Left lung (tissue), 10 donors: Measurements from ENCODE around the gene IRF2BP2. TPM values are rescaled to one million over a fixed set of nuclear protein-coding genes. Genes with fewer than 3 reads are reported as not detected.

Source experiments
- ATAC-seq: fragments of 200-7000 bp; cut with Tn5 transposase; one replicate; pipeline ENCODE4 v1.9.1; 2020; ENCODE audit warnings: moderate library complexity
- DNase-seq, 4 donors: peaks; one replicate each; pipeline ENCODE4 v3.0.0-alpha.2; 2013 to 2020
- H3K27ac ChIP-seq, 2 donors: fragments of 200-600 bp; sonication (generic) in 1 of 2; one replicate each; pipeline versions ENCODE4 v1.5.0 to v1.8.0; 2020 to 2021
- H3K27me3 ChIP-seq, 2 donors: fragments of 200-600 bp; sonication (generic) in 1 of 2; one replicate each; pipeline versions ENCODE4 v1.5.0 to v1.8.0; 2020 to 2021
- H3K36me3 ChIP-seq, 2 donors: fragments of 200-600 bp; sonication (generic) in 1 of 2; one replicate each; pipeline versions ENCODE4 v1.5.0 to v1.8.0; 2020 to 2021
- H3K4me1 ChIP-seq, 2 donors: fragments of 200-600 bp; one replicate each; pipeline ENCODE4 v1.8.0; 2021
- H3K4me3 ChIP-seq, 2 donors: fragments of 200-600 bp; sonication (generic) in 1 of 2; one replicate each; pipeline versions ENCODE4 v1.5.0 to v1.8.0; 2020 to 2021; ENCODE audit warnings: mild to moderate bottlenecking in 1 of 2
- H3K9me3 ChIP-seq, 2 donors: fragments of 200-600 bp; sonication (generic) in 1 of 2; one replicate each; pipeline versions ENCODE4 v1.5.0 to v1.8.0; 2020 to 2021
- CTCF ChIP-seq, 2 donors: fragments of 200-600 bp; sonication (generic) in 1 of 2; IDR thresholded peaks; one replicate each; pipeline versions ENCODE4 v1.5.0 to v1.8.0; 2021; ENCODE audit warnings: antibody characterized with exemption in 2 of 2
- intact Hi-C, 2 donors: fragments of 100-400 bp; cut with DNase I; formaldehyde crosslinking; loops; one replicate each; pipeline versions ENCODE4 v1.11.2 to v1.14.2; 2022
- polyA plus RNA-seq, 6 donors: library from polyadenylated mRNA; unstranded; fragments of 120-200 nt; gene quantifications; one replicate each; pipeline ENCODE4 v1.2.1, GENCODE V29; 2013; ENCODE audit not compliant: insufficient read length in 6 of 6
- total RNA-seq, 2 donors: library from RNA; stranded (reverse); fragmentation: NEBNext Ultra II Directional; extraction: Animal tissue kit (Norgen Biotek cat#: 25700); gene quantifications; one replicate each; pipeline ENCODE4 v1.2.1, GENCODE V29; 2021
- donor health status: DM: no; HTN: yes; CAD: no.
- donor health status: DM: no; HTN: no; CAD: no.

Gene IRF2BP2
- total and polyA plus RNA-seq, 8 donors = 114 to 236 (median 175) TPM

- peak overlapping the region; percentile 68 to 82 for H3K4me3 ChIP-seq
- H3K27me3 ChIP-seq = no peaks in the 10 kb centered on the region
- no peak for TF ChIP-seq CTCF (IDR thresholded peaks at IDR 0.05)
- DNase-seq (peak in 2 of 4 donors; percentile 62 to 84), ATAC-seq (no peak)
- H3K36me3 ChIP-seq = peaks cover 0 to 21% of the 10 kb centered on the region in 2 donors
- H3K27ac ChIP-seq = peak overlapping the region; percentile 99 to 100
- peaks cover 21 to 70% of the 10 kb centered on the region in 2 donors for H3K4me1 ChIP-seq
- intact Hi-C loops = loop anchor here in 1 of 2 donors (10.0 kb wide), 1 partner anchor 377 kb away; no protein-coding TSS in a partner anchor
- H3K9me3 ChIP-seq = no peaks in the 10 kb centered on the region
Measured at GRCh38 chr1:234607109-234608024, 2.6 kb downstream of the IRF2BP2 start.

GRCh38 chr1:234606784-234607108 is 3.2 kb downstream of the IRF2BP2 start:
- Histone ChIP-seq H3K36me3 (peaks cover 0 to 21% of the 10 kb centered on the region in 2 donors), H3K4me1 (peaks cover 21 to 70% of the 10 kb centered on the region in 2 donors), H3K27me3 (no peaks in the 10 kb centered on the region), H3K4me3 (peak overlapping the region; percentile 68 to 82), H3K27ac (peak overlapping the region; percentile 99 to 100), H3K9me3 (no peaks in the 10 kb centered on the region)
- no peak for DNase-seq
- TF ChIP-seq CTCF (IDR thresholded peaks at IDR 0.05) = no peak
- ATAC-seq = no peak
- intact Hi-C loops = loop anchor here in 1 of 2 donors (10.0 kb wide), 1 partner anchor 378 kb away; no protein-coding TSS in a partner anchor

- peak overlapping the region; percentile 99 to 100 for H3K27ac ChIP-seq
- H3K27me3 ChIP-seq = no peaks in the 10 kb centered on the region
- intact Hi-C loops = loop anchor here in 1 of 2 donors (10.0 kb wide), 1 partner anchor 379 kb away; no protein-coding TSS in a partner anchor
- ATAC-seq = no peak
- H3K4me1 ChIP-seq = peaks cover 21 to 70% of the 10 kb centered on the region in 2 donors
- H3K4me3 ChIP-seq = peak overlapping the region; percentile 68 to 82
- H3K9me3 ChIP-seq = no peaks in the 10 kb centered on the region
- H3K36me3 ChIP-seq = peaks cover 0 to 21% of the 10 kb centered on the region in 2 donors
- peak in 2 of 4 donors; percentile 64 to 66 for DNase-seq
- no peak for TF ChIP-seq CTCF (IDR thresholded peaks at IDR 0.05)
Measured at GRCh38 chr1:234605983-234606783, 3.8 kb downstream of the IRF2BP2 start.

GRCh38 chr1:234605399-234605982 is 4.5 kb downstream of the IRF2BP2 start:
- Histone ChIP-seq H3K9me3 (no peaks in the 10 kb centered on the region), H3K36me3 (peaks cover 0 to 21% of the 10 kb centered on the region in 2 donors), H3K4me3 (peak overlapping the region; percentile 68 to 82), H3K27me3 (no peaks in the 10 kb centered on the region), H3K4me1 (peaks cover 28 to 74% of the 10 kb centered on the region in 2 donors), H3K27ac (peak overlapping the region; percentile 99 to 100)
- no peak for TF ChIP-seq CTCF (IDR thresholded peaks at IDR 0.05)
- ATAC-seq = no peak
- intact Hi-C loops = loop anchor here in 1 of 2 donors (10.0 kb wide), 1 partner anchor 379 kb away; no protein-coding TSS in a partner anchor
- no peak for DNase-seq
